ENCODE results near the gene SIN3B.

The SIN3B gene

GRCh38 chr19:16869331-16869972 is 40.3 kb downstream of the SIN3B start (continued):
- TF ChIP-seq ZNF19 (tag by site-specific recombination; IDR thresholded peaks at IDR 0.05; ENCODE audit: low read depth) = no peak
- no peak for TF ChIP-seq ZNF394 (tag by site-specific recombination; IDR thresholded peaks at IDR 0.05; ENCODE audit: borderline replicate concordance)
- no peak for TF ChIP-seq AEBP2 (tag by site-specific recombination; IDR thresholded peaks at IDR 0.05; ENCODE audit: borderline replicate concordance)

- no peaks in the 10 kb centered on the region for H3K9me3 ChIP-seq (ENCODE audit: control insufficient read depth, insufficient read depth, low read depth, low read length)
- no peaks in the 10 kb centered on the region for H3K4me1 ChIP-seq (ENCODE audit: control insufficient read depth, insufficient read depth, low read length)
- TF ChIP-seq ZNF423 (tag by site-specific recombination; IDR thresholded peaks at IDR 0.05) (no peak), KLF10 (tag by site-specific recombination; IDR thresholded peaks at IDR 0.05) (no peak), ZNF354C (tag by site-specific recombination; IDR thresholded peaks at IDR 0.05; ENCODE audit: borderline replicate concordance, low read depth) (no peak), ZNF664 (tag by site-specific recombination; IDR thresholded peaks at IDR 0.05) (no peak), ZNF704 (tag by site-specific recombination; IDR thresholded peaks at IDR 0.05) (no peak), ZFP41 (tag by site-specific recombination; IDR thresholded peaks at IDR 0.05; ENCODE audit: borderline replicate concordance) (no peak), PBX3 (CRISPR knock-in tag; IDR thresholded peaks at IDR 0.05) (no peak), ZNF514 (tag by site-specific recombination; IDR thresholded peaks at IDR 0.05) (no peak), ZNF280C (tag by site-specific recombination; IDR thresholded peaks at IDR 0.05) (no peak), OVOL3 (tag by site-specific recombination; IDR thresholded peaks at IDR 0.05) (no peak), ZNF513 (tag by site-specific recombination; IDR thresholded peaks at IDR 0.05) (no peak), SALL2 (tag by site-specific recombination; IDR thresholded peaks at IDR 0.05; ENCODE audit: borderline replicate concordance) (no peak), ZFP37 (tag by site-specific recombination; IDR thresholded peaks at IDR 0.05) (no peak), ZNF707 (tag by site-specific recombination; IDR thresholded peaks at IDR 0.05) (no peak), ZNF174 (tag by site-specific recombination; IDR thresholded peaks at IDR 0.05) (no peak), ZSCAN5A (tag by site-specific recombination; IDR thresholded peaks at IDR 0.05) (no peak), ZNF366 (tag by site-specific recombination; conservative IDR thresholded peaks at IDR 0.05) (no peak)
- ChIA-PET CTCF (no interaction called here), POLR2A (no interaction called here)
- H3K4me3 ChIP-seq (ENCODE audit: low read depth, low read length) = no peak overlapping the region
- no peak overlapping the region for H3K27ac ChIP-seq (ENCODE audit: extremely low read depth, low read depth, low read length)
- peaks cover 5 to 79% of the 10 kb centered on the region in 2 experiments; a peak in 2 of 3 replicates for H3K36me3 ChIP-seq (ENCODE audit: control insufficient read depth in 2 of 2, insufficient read depth in 1 of 2, low read length in 2 of 2)
These were observed 42.7 kb downstream of the SIN3B start for GRCh38 chr19:16871871-16872270.
